ENCODE measurements around the gene PPM1H. TPM values are rescaled to one million over a fixed set of nuclear protein-coding genes. Genes with fewer than 3 reads are reported as not detected.

The PPM1H gene
- total RNA-seq (2022; extraction: Qiagen RNA extraction; ENCODE audit: low read depth), result 7.5 to 9.2 TPM (median 7.8 TPM) in 5 replicates

DNA sequence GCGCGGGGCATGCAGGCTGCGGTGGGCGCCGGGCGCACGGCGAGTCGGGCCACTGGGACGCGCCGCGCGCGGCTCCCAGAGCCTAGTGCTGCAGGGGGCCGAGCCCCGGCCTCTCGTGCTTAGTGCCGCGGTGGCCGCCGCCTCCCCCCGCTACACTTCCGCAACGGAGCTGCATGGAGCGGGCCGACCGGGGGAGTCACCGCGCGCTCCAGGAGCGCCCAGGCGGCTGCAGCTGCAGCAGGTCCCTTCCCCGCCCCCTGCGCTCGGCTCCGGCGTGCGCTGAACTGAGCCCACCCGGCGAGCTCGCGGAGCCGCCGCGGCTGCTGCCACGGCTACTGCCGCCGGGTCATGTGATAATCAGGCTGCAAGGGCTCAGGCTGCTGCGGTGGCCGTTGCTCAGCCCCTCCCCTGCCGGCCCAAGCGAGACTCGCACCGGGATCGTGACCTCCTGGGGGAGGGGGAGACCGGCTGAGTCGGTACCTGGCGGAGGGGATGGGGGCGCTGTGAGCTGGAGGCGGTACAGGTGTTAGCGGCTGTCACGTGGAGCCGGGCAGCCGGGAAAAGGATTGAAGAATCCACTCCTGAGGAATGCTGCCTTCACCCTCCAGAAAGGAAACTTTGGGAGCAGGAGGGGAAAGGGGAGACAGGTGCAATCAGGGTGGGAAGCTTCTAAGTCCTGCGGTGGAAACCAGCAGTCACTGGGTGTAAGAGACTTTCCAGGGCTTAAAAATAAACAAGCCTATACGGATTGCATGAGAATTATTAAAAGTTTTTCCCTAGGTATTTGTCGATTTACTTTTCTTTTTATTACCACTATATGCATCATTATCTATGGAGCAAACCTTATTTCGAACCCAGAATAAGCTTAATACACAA lies at the start of gene PPM1H:
TSS of gene PPM1H (minus strand) at position 352 of the 876 bp plus-strand sequence. CDS start 414 bp downstream, outside the sequence.

Other genes starting within 250 kb of the PPM1H start
- 0.05 TPM in 1 of 5 replicates, not detected in the others for gene AVPR1A, start 216.1 kb upstream of the PPM1H start, total RNA-seq (2022; extraction: Qiagen RNA extraction; ENCODE audit: low read depth)

Measured in A549 treated with GW870086 at 1 μM for 4 hours (cell line).